H9 (cell line): ENCODE results near the gene MRPL40. TPM values are rescaled to one million over a fixed set of nuclear protein-coding genes. Genes with fewer than 3 reads are reported as not detected.

ENCODE experiments used
- DNase-seq: peaks from one replicate; pipeline ENCODE4 v3.0.0-alpha.2; 2017
- H2AFZ ChIP-seq: one replicate; pipeline ENCODE4 v1.6.1; 2013; ENCODE audit warnings: mild to moderate bottlenecking, low read length, control low read depth, moderate library complexity
- H2AK5ac ChIP-seq: 2 replicates; pipeline ENCODE4 v1.6.1; 2013; ENCODE audit warnings: low read length, control low read depth, mixed read lengths; ENCODE audit not compliant: insufficient read length
- H2BK120ac ChIP-seq: one replicate; pipeline ENCODE4 v1.6.1; 2013; ENCODE audit warnings: low read depth, mild to moderate bottlenecking, low read length, control low read depth, inconsistent platforms; ENCODE audit not compliant: poor library complexity, severe bottlenecking
- H2BK12ac ChIP-seq: 2 replicates; pipeline ENCODE4 v1.6.1; 2013; ENCODE audit warnings: low read length, control low read depth, mixed read lengths, low read depth; ENCODE audit not compliant: insufficient read length
- H2BK15ac ChIP-seq: 2 replicates; pipeline ENCODE4 v1.6.1; 2013; ENCODE audit warnings: low read depth, low read length, control low read depth
- H2BK20ac ChIP-seq: one replicate; pipeline ENCODE4 v1.6.1; 2013; ENCODE audit warnings: low read depth, mild to moderate bottlenecking, low read length, control low read depth, inconsistent platforms; ENCODE audit not compliant: poor library complexity, severe bottlenecking
- H2BK5ac ChIP-seq: 2 replicates; pipeline ENCODE4 v1.6.1; 2013; ENCODE audit warnings: low read length, control low read depth, mixed read lengths; ENCODE audit not compliant: insufficient read length
- H3K14ac ChIP-seq: 2 replicates; pipeline ENCODE4 v1.6.1; 2013; ENCODE audit warnings: low read length, control low read depth; ENCODE audit not compliant: insufficient read depth
- H3K18ac ChIP-seq: 2 replicates; pipeline ENCODE4 v1.6.1; 2013; ENCODE audit warnings: low read depth, mild to moderate bottlenecking, mixed read lengths, low read length, control low read depth; ENCODE audit not compliant: insufficient read length
- H3K23ac ChIP-seq: 2 replicates; pipeline ENCODE4 v1.6.1; 2013; ENCODE audit warnings: low read length, control low read depth, mixed read lengths, low read depth; ENCODE audit not compliant: insufficient read length
- H3K23me2 ChIP-seq: 2 replicates; pipeline ENCODE4 v1.6.1; 2013; ENCODE audit warnings: low read depth, mild to moderate bottlenecking, mixed read lengths, low read length, control low read depth; ENCODE audit not compliant: insufficient read length, poor library complexity, severe bottlenecking
- H3K27ac ChIP-seq: 2 replicates; pipeline ENCODE4 v1.5.1; 2013; ENCODE audit warnings: low read length, control low read depth, mixed read lengths, low read depth; ENCODE audit not compliant: insufficient read length
- H3K27me3 ChIP-seq: 2 replicates; pipeline ENCODE4 v1.6.1; 2013; ENCODE audit warnings: low read length, control low read depth, inconsistent platforms; ENCODE audit not compliant: insufficient read depth
- H3K4ac ChIP-seq: 2 replicates; pipeline ENCODE4 v1.6.1; 2013; ENCODE audit warnings: low read depth, mild to moderate bottlenecking, control low read depth, inconsistent platforms, low read length, moderate library complexity
- H3K4me1 ChIP-seq: 2 replicates; pipeline ENCODE4 v1.6.1; 2013; ENCODE audit warnings: low read length, control low read depth, inconsistent platforms; ENCODE audit not compliant: insufficient read depth
- H3K4me2 ChIP-seq: 2 replicates; pipeline ENCODE4 v1.6.1; 2013; ENCODE audit warnings: low read length, control low read depth, mixed read lengths; ENCODE audit not compliant: insufficient read length, insufficient read depth
- H3K56ac ChIP-seq: 2 replicates; pipeline ENCODE4 v1.6.1; 2013; ENCODE audit warnings: low read depth, mild to moderate bottlenecking, mixed read lengths, low read length, control low read depth; ENCODE audit not compliant: insufficient read length
- H3K79me1 ChIP-seq: 2 replicates; pipeline ENCODE4 v1.6.1; 2013; ENCODE audit warnings: low read depth, mild to moderate bottlenecking, moderate library complexity, low read length, control low read depth, inconsistent platforms; ENCODE audit not compliant: insufficient read depth, poor library complexity, severe bottlenecking
- H3K79me2 ChIP-seq: 2 replicates; pipeline ENCODE4 v1.6.1; 2013; ENCODE audit warnings: low read length, control low read depth, inconsistent platforms; ENCODE audit not compliant: insufficient read depth
- H3K9ac ChIP-seq: 2 replicates; pipeline ENCODE4 v1.6.1; 2013; ENCODE audit warnings: low read length, control low read depth, mixed read lengths; ENCODE audit not compliant: insufficient read length; ENCODE audit errors: extremely low read depth
- H3K9me3 ChIP-seq: one replicate; pipeline ENCODE4 v1.6.1; 2013; ENCODE audit warnings: low read depth, low read length, inconsistent platforms; ENCODE audit not compliant: control insufficient read depth
- H3T11ph ChIP-seq: one replicate; pipeline ENCODE4 v1.6.1; 2013; ENCODE audit warnings: mild to moderate bottlenecking, low read length, control low read depth, inconsistent platforms
- H4K20me1 ChIP-seq: one replicate; pipeline ENCODE4 v1.6.1; 2013; ENCODE audit not compliant: control insufficient read depth, insufficient read length, insufficient read depth
- H4K5ac ChIP-seq: 2 replicates; pipeline ENCODE4 v1.6.1; 2013; ENCODE audit warnings: low read depth, mild to moderate bottlenecking, mixed read lengths, low read length, control low read depth; ENCODE audit not compliant: insufficient read length
- H4K8ac ChIP-seq: replicated peaks from 2 replicates; pipeline ENCODE4 v1.6.1; 2013; ENCODE audit warnings: low read length, control low read depth, mixed read lengths, low read depth; ENCODE audit not compliant: insufficient read length
- H4K91ac ChIP-seq: 2 replicates; pipeline ENCODE4 v1.6.1; 2013; ENCODE audit warnings: low read depth, mild to moderate bottlenecking, moderate library complexity, mixed read lengths, low read length, control low read depth; ENCODE audit not compliant: insufficient read length
- H3K27ac Mint-ChIP-seq, 3 experiments: 2 replicates in 2 of 3; 3 replicates in 1 of 3; pipeline ENCODE4 v1.8.0; 2020 to 2021; ENCODE audit warnings: mixed read lengths in 3 of 3, mild to moderate bottlenecking in 1 of 3, moderate library complexity in 1 of 3
- H3K27me3 Mint-ChIP-seq: 2 replicates; pipeline ENCODE4 v1.8.0; 2021; ENCODE audit warnings: low read depth, mild to moderate bottlenecking, moderate library complexity, mixed read lengths
- H3K36me3 Mint-ChIP-seq, 3 experiments: 2 replicates in 2 of 3; 3 replicates in 1 of 3; pipeline ENCODE4 v1.8.0; 2020 to 2021; ENCODE audit warnings: low read depth in 3 of 3, mixed read lengths in 3 of 3; ENCODE audit not compliant: insufficient read depth in 1 of 3
- H3K4me1 Mint-ChIP-seq, 2 experiments: 2 replicates each; pipeline ENCODE4 v1.8.0; 2020; ENCODE audit warnings: mixed read lengths in 2 of 2
- H3K4me3 Mint-ChIP-seq, 2 experiments: 2 replicates in 1 of 2; 3 replicates in 1 of 2; pipeline ENCODE4 v1.8.0; 2020 to 2021; ENCODE audit warnings: mild to moderate bottlenecking in 2 of 2, mixed read lengths in 2 of 2, moderate library complexity in 1 of 2
- H3K9me3 Mint-ChIP-seq, 2 experiments: 2 replicates in 1 of 2; 3 replicates in 1 of 2; pipeline ENCODE4 v1.8.0; 2020; ENCODE audit warnings: mild to moderate bottlenecking in 2 of 2, mixed read lengths in 2 of 2, moderate library complexity in 1 of 2
- WGBS: extraction: QIAGEN DNeasy Blood & Tissue Kit; methylation state at CpG from one replicate; pipeline ENCODE4 v1.1.7; 2013; ENCODE audit warnings: missing lambda C conversion rate, low lambda C conversion rate, mixed read lengths; ENCODE audit not compliant: insufficient read length; ENCODE audit errors: extremely low coverage; 5-methylcytosine and 5-hydroxymethylcytosine counted together
- total RNA-seq: library from RNA; stranded (reverse); gene quantifications from 2 replicates; pipeline ENCODE4 v1.2.1, GENCODE V29; 2021
- TF ChIP-seq, protein P1 (sequence below): fragments of 200-600 bp; sonication (generic); conservative IDR thresholded peaks from 3 replicates; pipeline ENCODE4 v1.8.0; 2021; ENCODE audit warnings: antibody characterized with exemption, mild to moderate bottlenecking

MRPL40 gene
- total RNA-seq, 1 experiment from 2014 or later: 15.2 TPM

DNA sequence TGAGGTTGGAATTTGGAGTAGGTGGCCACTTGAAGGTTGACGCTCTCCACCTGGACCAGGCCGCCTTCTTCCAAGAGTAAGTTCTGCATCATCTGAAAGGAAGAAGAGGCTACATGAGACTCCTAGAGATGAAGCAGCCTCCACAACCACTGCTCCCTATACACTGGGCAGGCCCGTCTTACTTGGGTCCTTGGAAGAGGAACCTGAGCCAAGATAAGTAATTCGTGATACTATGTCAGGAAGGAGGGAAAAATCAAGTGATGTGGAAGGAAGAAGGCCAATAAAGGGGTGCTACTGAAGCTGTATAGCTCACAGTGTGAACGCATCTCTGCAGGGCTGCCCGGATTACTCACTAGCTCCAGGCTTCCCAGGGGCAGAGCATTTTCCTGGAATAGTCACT is 35.6 kb downstream of the MRPL40 start:
- H4K91ac ChIP-seq: no peak overlapping the region
- Mint-ChIP-seq H3K27me3 (no peaks in the 10 kb centered on the region; the same call in 1 of the 2 replicates), H3K27ac (no peak overlapping the region), H3K9me3 (no peaks in the 10 kb centered on the region; a peak in 1 of 5 replicates), H3K4me1 (no peaks in the 10 kb centered on the region), H3K4me3 (no peak overlapping the region; a peak in 1 of 5 replicates), H3K36me3 (peaks cover 44 to 91% (median 76%) of the 10 kb centered on the region in 3 experiments; a peak in 6 of 7 replicates)
- no peak overlapping the region for H3K18ac ChIP-seq
- no peak overlapping the region for H2BK5ac ChIP-seq
- H3K27me3 ChIP-seq: no peaks in the 10 kb centered on the region
- H2BK12ac ChIP-seq: no peak overlapping the region
- no peak overlapping the region for H3K23ac ChIP-seq
- no peak overlapping the region for H3K4ac ChIP-seq
- no peak overlapping the region for H3K14ac ChIP-seq
- no peak overlapping the region for H4K5ac ChIP-seq
- H3K4me2 ChIP-seq: no peak overlapping the region
- no peak overlapping the region for H2BK20ac ChIP-seq
- TF ChIP-seq, protein P1, sequence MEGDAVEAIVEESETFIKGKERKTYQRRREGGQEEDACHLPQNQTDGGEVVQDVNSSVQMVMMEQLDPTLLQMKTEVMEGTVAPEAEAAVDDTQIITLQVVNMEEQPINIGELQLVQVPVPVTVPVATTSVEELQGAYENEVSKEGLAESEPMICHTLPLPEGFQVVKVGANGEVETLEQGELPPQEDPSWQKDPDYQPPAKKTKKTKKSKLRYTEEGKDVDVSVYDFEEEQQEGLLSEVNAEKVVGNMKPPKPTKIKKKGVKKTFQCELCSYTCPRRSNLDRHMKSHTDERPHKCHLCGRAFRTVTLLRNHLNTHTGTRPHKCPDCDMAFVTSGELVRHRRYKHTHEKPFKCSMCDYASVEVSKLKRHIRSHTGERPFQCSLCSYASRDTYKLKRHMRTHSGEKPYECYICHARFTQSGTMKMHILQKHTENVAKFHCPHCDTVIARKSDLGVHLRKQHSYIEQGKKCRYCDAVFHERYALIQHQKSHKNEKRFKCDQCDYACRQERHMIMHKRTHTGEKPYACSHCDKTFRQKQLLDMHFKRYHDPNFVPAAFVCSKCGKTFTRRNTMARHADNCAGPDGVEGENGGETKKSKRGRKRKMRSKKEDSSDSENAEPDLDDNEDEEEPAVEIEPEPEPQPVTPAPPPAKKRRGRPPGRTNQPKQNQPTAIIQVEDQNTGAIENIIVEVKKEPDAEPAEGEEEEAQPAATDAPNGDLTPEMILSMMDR: no peak
- no peaks in the 10 kb centered on the region for H3K79me2 ChIP-seq
- no peak overlapping the region for H3K9ac ChIP-seq
- no peak overlapping the region for H2AFZ ChIP-seq
- peaks cover 3% of the 10 kb centered on the region for H3K79me1 ChIP-seq
- no peak for DNase-seq
- no peaks in the 10 kb centered on the region for H4K20me1 ChIP-seq
- no peak overlapping the region for H3K56ac ChIP-seq
- no peak overlapping the region for H2BK15ac ChIP-seq
- no peaks in the 10 kb centered on the region for H3K23me2 ChIP-seq
- H3T11ph ChIP-seq: no peak overlapping the region
- H4K8ac ChIP-seq: no peak overlapping the region
- no peaks in the 10 kb centered on the region for H3K4me1 ChIP-seq
- H3K27ac ChIP-seq: no peak overlapping the region
- no peaks in the 10 kb centered on the region for H3K9me3 ChIP-seq
- WGBS: no CpG with 5 or more reads among the region's 6 CpGs
- no peak overlapping the region for H2BK120ac ChIP-seq
- no peak overlapping the region for H2AK5ac ChIP-seq
